Tibial artery (tissue), 4 donors: Measurements from ENCODE around the gene BEST1.

Experiments
- DNase-seq, 2 donors: peaks; one replicate each; pipeline ENCODE4 v3.0.0-alpha.2; 2019
- H3K27ac ChIP-seq, 2 donors: fragments of 200-600 bp; sonication (generic) in 1 of 2; 1 replicate in 1 of 2; 2 replicates in 1 of 2; pipeline ENCODE4 v1.5.1; 2018 to 2019; ENCODE audit warnings: mild to moderate bottlenecking in 1 of 2
- H3K27me3 ChIP-seq, 2 donors: fragments of 200-600 bp; sonication (generic) in 1 of 2; one replicate each; pipeline versions ENCODE4 v1.5.1 to v1.6.0; 2016 to 2019
- H3K36me3 ChIP-seq, 3 donors: fragments of 200-600 bp; sonication (generic) in 2 of 3; one replicate each; pipeline ENCODE4 v1.5.1; 2016 to 2019; ENCODE audit warnings: mild to moderate bottlenecking in 2 of 3
- H3K4me1 ChIP-seq, 4 donors: fragments of 200-600 bp; sonication (generic) in 2 of 4; 1 replicate in 3 of 4; 2 replicates in 1 of 4; pipeline ENCODE4 v1.5.1; 2016 to 2019
- H3K4me3 ChIP-seq, 2 donors: fragments of 200-600 bp; sonication (generic) in 1 of 2; 1 replicate in 1 of 2; 2 replicates in 1 of 2; pipeline ENCODE4 v1.5.1; 2018 to 2019; ENCODE audit warnings: mild to moderate bottlenecking in 2 of 2
- H3K9me3 ChIP-seq, 3 donors: fragments of 200-600 bp; sonication (generic) in 1 of 3; one replicate each; pipeline ENCODE4 v1.5.1; 2016 to 2019
- CTCF ChIP-seq, 2 experiments: fragments of 200-600 bp in 1 of 2; fragments of 450-650 bp in 1 of 2; IDR thresholded peaks; one replicate each; pipeline ENCODE4 v1.5.1; 2017 to 2019; ENCODE audit warnings: antibody characterized with exemption in 2 of 2, mild to moderate bottlenecking in 1 of 2, moderate library complexity in 1 of 2
- intact Hi-C: fragments of 100-400 bp; cut with DNase I; formaldehyde crosslinking; loops from one replicate; pipeline ENCODE4 v1.15.0; 2023; ENCODE audit warnings: low total_unique reads

The BEST1 gene

GRCh38 chr11:61945191-61945590 is 5.0 kb upstream of the BEST1 start:
- TF ChIP-seq CTCF (IDR thresholded peaks at IDR 0.05), result no peak
- intact Hi-C loops, result loop anchor here (5.0 kb wide), 1 partner anchor 148 kb away; no protein-coding TSS in a partner anchor
- Histone ChIP-seq H3K27me3 (no peaks in the 10 kb centered on the region), H3K9me3 (no peaks in the 10 kb centered on the region), H3K4me3 (no peak overlapping the region), H3K36me3 (no peaks in the 10 kb centered on the region), H3K4me1 (peaks cover 0 to 31% (median 22%) of the 10 kb centered on the region in 4 donors), H3K27ac (no peak overlapping the region)
- DNase-seq, result no peak

- intact Hi-C loops, result loop anchor here (2.0 to 5.0 kb wide), 2 partner anchors 48 to 150 kb away; no protein-coding TSS in a partner anchor
- H3K4me1 ChIP-seq, result peaks cover 0 to 31% (median 22%) of the 10 kb centered on the region in 4 donors
- no peak for TF ChIP-seq CTCF (IDR thresholded peaks at IDR 0.05)
- H3K36me3 ChIP-seq, result no peaks in the 10 kb centered on the region
- H3K27ac ChIP-seq, result peak overlapping the region; percentile 41 to 64
- no peak for DNase-seq
- no peak overlapping the region for H3K4me3 ChIP-seq
- H3K9me3 ChIP-seq, result no peaks in the 10 kb centered on the region
- H3K27me3 ChIP-seq, result no peaks in the 10 kb centered on the region
Observed at GRCh38 chr11:61946894-61947293, 3.3 kb upstream of the BEST1 start.

GRCh38 chr11:61947486-61948210 is 2.5 kb upstream of the BEST1 start:
- peak; percentile 93 for TF ChIP-seq CTCF (IDR thresholded peaks at IDR 0.05)
- no peaks in the 10 kb centered on the region for H3K9me3 ChIP-seq
- H3K27ac ChIP-seq, result peak overlapping the region; percentile 41 to 64
- H3K36me3 ChIP-seq, result no peaks in the 10 kb centered on the region
- H3K27me3 ChIP-seq, result no peaks in the 10 kb centered on the region
- DNase-seq, result peak; percentile 96 to 97
- intact Hi-C loops, result loop anchor here (2.0 to 5.0 kb wide), 3 partner anchors 49 to 150 kb away; no protein-coding TSS in a partner anchor
- no peak overlapping the region for H3K4me3 ChIP-seq
- peaks cover 0 to 31% (median 22%) of the 10 kb centered on the region in 4 donors for H3K4me1 ChIP-seq

GRCh38 chr11:61948505-61948904 is 1.6 kb upstream of the BEST1 start:
- no peak for TF ChIP-seq CTCF (IDR thresholded peaks at IDR 0.05)
- no peak overlapping the region for H3K4me3 ChIP-seq
- no peaks in the 10 kb centered on the region for H3K9me3 ChIP-seq
- peak overlapping the region in 1 of 2 donors; percentile 64 for H3K27ac ChIP-seq
- intact Hi-C loops, result loop anchor here (2.0 to 5.0 kb wide), 2 partner anchors 78 to 151 kb away; no protein-coding TSS in a partner anchor
- no peaks in the 10 kb centered on the region for H3K27me3 ChIP-seq
- no peak for DNase-seq
- peaks cover 0 to 31% (median 22%) of the 10 kb centered on the region in 4 donors for H3K4me1 ChIP-seq
- no peaks in the 10 kb centered on the region for H3K36me3 ChIP-seq

GRCh38 chr11:61949169-61950034 is 749 bp upstream of the BEST1 start:
- H3K27me3 ChIP-seq, result no peaks in the 10 kb centered on the region
- no peak for TF ChIP-seq CTCF (IDR thresholded peaks at IDR 0.05)
- H3K9me3 ChIP-seq, result no peaks in the 10 kb centered on the region
- DNase-seq, result peak; percentile 89 to 91
- H3K4me3 ChIP-seq, result no peak overlapping the region
- H3K27ac ChIP-seq, result peak overlapping the region in 1 of 2 donors; percentile 20
- peaks cover 0 to 31% (median 23%) of the 10 kb centered on the region in 4 donors for H3K4me1 ChIP-seq
- no peaks in the 10 kb centered on the region for H3K36me3 ChIP-seq
- intact Hi-C loops, result loop anchor here (2.0 to 5.0 kb wide), 2 partner anchors 79 to 152 kb away; no protein-coding TSS in a partner anchor
